GM19025 (cell line): Measurements from ENCODE around the gene SHISA9.

Experiments
- ATAC-seq: cut with Tn5 transposase; IDR thresholded peaks from one replicate; pipeline ENCODE4 v1.9.1; 2021; ENCODE audit warnings: mild to moderate bottlenecking, low read depth, moderate library complexity; ENCODE audit not compliant: unreplicated experiment

The SHISA9 gene

DNA sequence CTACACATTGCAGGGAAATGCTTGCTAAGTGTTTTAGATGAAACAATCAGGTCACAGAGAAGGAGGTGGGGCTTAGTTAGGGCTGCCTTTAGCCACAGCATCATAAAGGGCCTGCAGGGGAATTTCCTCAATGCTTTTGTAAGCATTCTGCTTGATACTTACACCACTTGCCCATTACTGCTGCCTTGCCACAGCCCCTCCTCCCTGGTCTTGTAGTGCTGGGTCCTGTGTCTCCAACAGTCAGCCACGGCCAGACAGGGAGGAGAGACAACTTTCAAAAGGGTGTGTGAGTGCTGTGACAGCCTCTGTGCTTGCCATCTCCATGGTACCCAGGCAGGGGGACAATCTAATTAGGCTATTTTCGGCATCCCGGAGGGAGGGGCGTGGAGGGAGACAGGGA lies 111.2 kb downstream of the SHISA9 start:
- no peak for ATAC-seq

DNA sequence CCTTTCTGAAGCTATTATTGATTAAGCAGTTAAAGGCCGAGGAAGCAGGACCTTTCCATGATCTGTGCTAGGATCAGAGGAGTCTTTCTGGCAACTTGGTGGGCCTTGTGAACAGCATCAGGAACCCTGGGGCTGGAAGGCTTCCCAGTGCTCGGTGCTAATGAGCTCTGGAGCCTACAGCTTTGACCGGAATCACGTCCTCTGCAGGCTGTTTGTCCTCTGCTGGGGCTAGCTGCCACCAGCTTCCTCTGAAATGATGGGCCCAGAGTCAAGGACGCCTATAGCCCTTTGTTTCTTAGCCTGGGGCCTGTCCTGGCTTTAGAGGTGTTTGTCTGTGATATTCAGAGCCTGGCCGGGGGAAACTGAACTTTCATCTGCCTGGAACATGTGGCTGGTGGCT lies 111.6 kb downstream of the SHISA9 start:
- ATAC-seq = no peak

DNA sequence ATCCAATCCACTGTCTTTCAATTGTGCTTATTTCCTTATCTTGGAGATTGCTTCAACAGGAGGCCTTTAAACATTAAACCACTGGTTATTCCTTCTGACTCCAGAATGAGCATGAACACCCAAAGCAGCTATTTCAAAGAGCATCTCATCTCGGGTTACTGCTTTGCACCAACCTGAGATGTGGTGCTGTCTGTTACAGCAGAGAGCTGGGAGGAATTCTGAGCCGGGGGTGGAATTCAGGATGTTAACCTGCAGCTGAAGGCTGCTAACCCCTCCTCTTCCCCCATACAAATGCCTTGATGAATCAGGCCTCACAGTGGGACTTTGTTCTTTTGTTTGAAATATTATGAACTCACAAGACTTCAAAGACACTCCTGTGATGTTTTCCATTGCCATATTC lies 113.1 kb downstream of the SHISA9 start:
- no peak for ATAC-seq

- no peak for ATAC-seq
Measured at GRCh38 chr16:13018026-13018425, 116.6 kb downstream of the SHISA9 start.

GRCh38 chr16:13021996-13022395 lies 120.6 kb downstream of the SHISA9 start:
- no peak for ATAC-seq

GRCh38 chr16:13029786-13030185 lies 128.4 kb downstream of the SHISA9 start:
- ATAC-seq = no peak

DNA sequence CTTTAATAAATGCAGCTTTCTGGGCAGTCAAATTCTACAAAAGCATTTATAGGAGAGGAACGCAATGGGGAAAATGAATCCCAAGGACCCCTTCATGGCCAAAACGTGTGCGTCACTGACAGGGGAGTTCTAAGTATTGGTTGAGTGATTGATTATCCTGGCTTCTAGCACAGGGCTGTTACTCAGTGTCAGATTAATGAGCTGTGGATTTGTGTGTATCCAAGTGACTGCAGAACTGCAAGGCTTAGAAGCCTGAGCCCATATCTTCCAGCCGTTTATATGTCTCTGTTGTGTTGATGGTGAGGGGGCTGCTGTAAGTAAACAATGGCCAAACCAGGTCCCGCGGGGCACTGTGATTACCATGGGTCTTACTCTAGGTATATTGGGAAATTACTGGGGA lies 129.4 kb downstream of the SHISA9 start:
- no peak for ATAC-seq

DNA sequence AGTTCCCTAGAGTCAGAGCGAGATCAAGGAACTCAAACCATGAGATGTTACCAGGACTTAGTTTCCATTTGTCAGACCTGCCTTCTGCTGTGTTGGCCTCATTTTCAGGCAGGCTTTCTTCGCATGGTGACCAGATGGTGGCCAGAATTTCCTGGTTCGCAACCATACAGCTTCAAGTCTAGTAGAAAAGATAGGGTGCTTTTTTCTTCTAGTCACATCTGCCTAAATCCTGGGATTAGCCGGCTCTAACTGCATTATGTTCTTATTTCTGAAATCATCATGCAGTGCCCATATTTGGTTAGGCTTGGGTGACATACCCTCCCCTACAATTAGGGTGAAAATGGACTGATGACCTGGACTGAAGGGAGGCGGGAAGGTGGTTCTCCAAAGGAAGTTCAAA lies 131.5 kb downstream of the SHISA9 start:
- no peak for ATAC-seq

DNA sequence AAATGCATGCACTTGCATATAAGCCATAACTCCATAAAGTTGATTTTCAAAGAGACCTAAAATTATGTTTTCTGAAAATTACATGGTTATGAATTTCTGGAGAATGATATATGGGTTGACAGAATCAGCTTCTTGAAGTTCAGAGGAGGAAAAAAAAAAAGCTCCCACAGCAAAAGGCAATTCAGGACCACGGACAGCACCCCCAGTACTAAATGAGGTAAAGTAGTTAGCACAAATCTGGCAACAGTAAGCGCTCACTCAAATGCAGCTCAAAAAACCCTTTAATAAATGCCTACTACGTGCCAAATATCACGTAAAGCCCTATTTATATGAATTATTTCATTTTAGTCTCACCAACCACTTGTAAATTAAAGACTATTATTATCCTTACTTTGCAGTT lies 135.2 kb downstream of the SHISA9 start:
- no peak for ATAC-seq

DNA sequence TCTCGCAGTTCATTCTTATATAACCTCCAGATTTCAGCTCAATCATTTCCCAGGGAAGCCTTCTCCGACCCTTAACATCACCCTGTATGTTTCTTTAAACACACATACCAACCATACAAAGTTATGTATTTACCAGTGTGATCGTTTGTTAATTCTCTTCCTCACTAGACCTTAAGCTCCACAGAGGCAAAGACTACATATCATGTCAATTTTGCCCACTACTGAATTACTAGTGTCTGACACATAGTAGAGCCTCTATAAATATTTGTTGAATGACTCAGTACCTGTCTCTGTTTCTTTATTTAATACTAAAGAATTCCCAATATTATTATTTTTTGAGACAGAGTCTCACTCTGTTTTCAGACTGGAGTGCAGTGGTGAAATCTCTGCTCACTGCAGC lies 137.2 kb downstream of the SHISA9 start:
- no peak for ATAC-seq

GRCh38 chr16:13039526-13039925 lies 138.1 kb downstream of the SHISA9 start:
- no peak for ATAC-seq

GRCh38 chr16:13041180-13041579 lies 139.8 kb downstream of the SHISA9 start:
- ATAC-seq = no peak

DNA sequence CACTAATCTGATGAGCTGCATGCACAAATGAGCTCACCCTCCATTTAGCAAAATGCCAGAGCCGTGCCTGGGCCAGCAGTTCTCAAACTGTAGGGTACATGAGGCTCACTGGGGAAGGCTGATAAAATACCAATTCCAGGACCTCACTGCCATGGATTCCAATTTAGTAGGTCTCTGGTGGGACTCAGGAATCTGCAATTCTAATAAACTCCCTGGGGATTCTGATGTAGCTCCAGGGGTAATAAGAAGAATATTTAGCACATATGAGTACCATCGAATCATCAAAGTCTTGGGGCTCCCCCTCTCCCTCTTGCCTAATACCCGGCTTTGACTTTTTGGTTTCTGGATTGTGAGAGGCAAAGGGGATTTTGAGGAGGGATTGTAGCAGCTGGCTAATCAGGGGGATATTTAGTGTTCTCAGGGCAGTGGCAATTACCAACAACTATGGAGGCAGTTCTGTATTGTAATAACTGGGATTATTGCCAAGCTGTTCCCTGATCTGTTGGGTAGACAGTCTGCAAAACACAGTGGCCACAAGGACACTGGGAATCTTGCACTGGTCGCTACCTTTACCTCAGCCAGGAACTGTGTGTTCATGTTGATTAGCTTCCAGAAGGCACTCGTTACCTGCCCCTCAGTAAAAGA lies 140.4 kb downstream of the SHISA9 start:
- ATAC-seq = no peak

DNA sequence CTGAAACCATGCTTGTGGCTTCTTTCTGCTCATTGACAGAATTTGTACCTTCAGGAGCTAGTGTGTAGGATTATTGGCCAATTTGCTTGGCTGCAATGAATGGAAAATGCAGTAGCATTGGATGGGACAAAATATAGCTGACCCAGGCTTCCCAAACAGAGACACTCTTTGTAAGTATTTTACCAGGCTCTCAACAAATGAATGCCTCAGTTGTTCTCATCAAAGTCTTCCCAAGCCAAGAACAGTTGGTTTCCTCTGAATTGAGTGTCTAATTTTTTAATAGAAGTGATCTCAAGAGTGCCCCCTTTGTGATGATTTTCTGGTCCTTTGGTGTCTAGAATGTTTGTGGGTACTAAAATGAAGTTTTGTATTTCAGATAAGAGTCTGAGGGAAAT lies 140.9 kb downstream of the SHISA9 start:
- no peak for ATAC-seq

GRCh38 chr16:13046061-13046821 lies 144.8 kb downstream of the SHISA9 start:
- ATAC-seq = no peak

DNA sequence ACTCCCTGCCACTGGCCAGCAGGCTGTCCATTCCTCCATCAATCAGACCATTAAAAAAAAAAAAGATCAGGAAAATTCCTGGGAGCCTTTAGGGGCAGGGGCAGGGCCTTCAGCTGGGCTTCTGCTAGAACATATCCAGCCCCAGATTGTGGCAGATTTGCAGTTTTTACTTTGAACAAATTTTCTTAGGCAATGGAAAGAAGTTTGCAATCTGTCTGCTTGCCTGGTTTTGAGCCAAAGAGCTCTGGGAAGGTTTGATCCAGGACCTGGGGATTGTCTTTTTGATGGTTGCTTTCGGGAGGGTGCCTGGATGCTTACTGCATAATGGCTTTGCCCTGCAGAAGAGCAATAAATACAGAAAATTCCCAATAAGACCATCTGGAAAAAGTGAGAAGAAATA lies 145.9 kb downstream of the SHISA9 start:
- no peak for ATAC-seq

- ATAC-seq = no peak
Measured at GRCh38 chr16:13049688-13050087, 148.3 kb downstream of the SHISA9 start.

DNA sequence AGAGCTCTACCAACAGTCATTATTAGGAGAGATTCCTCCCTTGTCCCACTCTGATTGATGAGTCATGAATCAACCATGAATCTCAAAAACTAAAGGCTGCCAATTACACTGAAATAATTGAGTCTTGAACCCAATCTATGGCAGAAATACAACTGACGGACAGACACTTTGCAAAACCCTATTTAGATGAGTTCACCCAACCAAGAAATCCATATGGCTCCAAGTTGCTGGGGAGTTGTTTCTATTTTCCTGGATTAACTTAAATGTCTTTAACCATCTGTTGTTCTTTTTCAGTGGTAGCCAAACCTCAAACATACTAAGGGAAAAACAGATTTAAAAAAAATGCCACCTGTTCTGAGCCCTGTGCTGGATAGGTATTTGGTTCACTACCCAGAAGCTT lies 151.0 kb downstream of the SHISA9 start:
- no peak for ATAC-seq

- no peak for ATAC-seq
Measured at GRCh38 chr16:13055480-13055879, 154.1 kb downstream of the SHISA9 start.

DNA sequence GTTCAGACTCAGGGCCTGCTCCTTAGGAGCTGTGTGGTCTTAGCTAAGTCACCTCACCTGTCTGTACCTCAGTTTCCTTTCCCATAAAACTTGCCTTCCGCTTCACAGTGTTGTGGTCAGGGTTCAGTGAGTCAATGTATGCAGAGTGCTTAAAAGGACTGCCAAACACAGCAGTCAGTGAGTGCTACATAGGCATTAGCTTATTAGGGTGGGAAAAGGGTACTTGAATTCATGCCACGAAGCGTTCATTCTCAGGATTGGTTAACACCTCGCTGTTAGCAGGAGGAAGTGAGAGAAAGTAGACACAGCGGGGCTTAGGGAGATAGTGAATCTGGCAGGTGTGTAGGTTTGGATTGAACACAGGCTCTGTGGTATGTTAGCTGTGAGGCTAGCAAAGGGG lies 155.2 kb downstream of the SHISA9 start:
- ATAC-seq = no peak

GRCh38 chr16:13060932-13061331 lies 159.5 kb downstream of the SHISA9 start:
- no peak for ATAC-seq

GRCh38 chr16:13061691-13062090 lies 160.3 kb downstream of the SHISA9 start:
- no peak for ATAC-seq
